WERI-Rb-1 (cell line): ENCODE measurements around the gene PHF21A.

Experiments
- DNase-seq: peaks from one replicate; pipeline ENCODE4 v3.0.0-alpha.2; 2020
- H3K27ac ChIP-seq: fragments of 250-450 bp; sonication (Bioruptor Pico); 2 replicates; pipeline ENCODE4 v1.5.1; 2020; ENCODE audit warnings: mild to moderate bottlenecking, moderate library complexity
- H3K27me3 ChIP-seq: fragments of 250-450 bp; sonication (Bioruptor Pico); 2 replicates; pipeline ENCODE4 v1.5.1; 2021; ENCODE audit warnings: mild to moderate bottlenecking, low read depth, moderate library complexity; ENCODE audit not compliant: insufficient read depth, severe bottlenecking
- H3K36me3 ChIP-seq: fragments of 250-450 bp; sonication (Bioruptor Pico); 2 replicates; pipeline ENCODE4 v1.5.1; 2020; ENCODE audit warnings: mild to moderate bottlenecking, moderate library complexity
- H3K4me3 ChIP-seq: 2 replicates; pipeline ENCODE4 v1.5.1; 2011; ENCODE audit warnings: low read depth, mild to moderate bottlenecking, control low read depth, low read length
- H3K9me3 ChIP-seq: fragments of 250-450 bp; sonication (Bioruptor Pico); 2 replicates; pipeline ENCODE4 v1.5.1; 2021; ENCODE audit warnings: mild to moderate bottlenecking, moderate library complexity; ENCODE audit not compliant: severe bottlenecking
- CTCF ChIP-seq: IDR thresholded peaks from 2 replicates; pipeline ENCODE4 v1.5.1; 2011; ENCODE audit warnings: low read depth, mild to moderate bottlenecking, control low read depth, inconsistent platforms, low read length

Gene PHF21A

GRCh38 chr11:45892856-45893255 lies 228.4 kb downstream of the PHF21A start:
- TF ChIP-seq CTCF, result no peak
- Histone ChIP-seq H3K27me3 (no peaks in the 10 kb centered on the region), H3K4me3 (no peak overlapping the region), H3K9me3 (no peaks in the 10 kb centered on the region), H3K36me3 (no peaks in the 10 kb centered on the region), H3K27ac (no peak overlapping the region)
- no peak for DNase-seq

GRCh38 chr11:45890886-45891550 lies 230.2 kb downstream of the PHF21A start:
- H3K27me3 ChIP-seq, result no peaks in the 10 kb centered on the region
- H3K27ac ChIP-seq, result no peak overlapping the region
- no peaks in the 10 kb centered on the region for H3K9me3 ChIP-seq
- H3K36me3 ChIP-seq, result peaks cover 6% of the 10 kb centered on the region; the same call in 1 of the 2 replicates
- no peak for DNase-seq
- TF ChIP-seq CTCF, result no peak
- H3K4me3 ChIP-seq, result no peak overlapping the region

- no peaks in the 10 kb centered on the region for H3K27me3 ChIP-seq
- DNase-seq, result no peak
- no peak overlapping the region for H3K4me3 ChIP-seq
- H3K27ac ChIP-seq, result no peak overlapping the region
- H3K36me3 ChIP-seq, result peaks cover 6% of the 10 kb centered on the region; the same call in 1 of the 2 replicates
- no peaks in the 10 kb centered on the region for H3K9me3 ChIP-seq
- TF ChIP-seq CTCF, result no peak
Observed at GRCh38 chr11:45889966-45890365, 231.3 kb downstream of the PHF21A start.

GRCh38 chr11:45889555-45889954 lies 231.7 kb downstream of the PHF21A start:
- Histone ChIP-seq H3K4me3 (no peak overlapping the region), H3K9me3 (no peaks in the 10 kb centered on the region), H3K36me3 (peaks cover 6% of the 10 kb centered on the region; the same call in 1 of the 2 replicates), H3K27me3 (no peaks in the 10 kb centered on the region), H3K27ac (no peak overlapping the region)
- no peak for DNase-seq
- no peak for TF ChIP-seq CTCF

GRCh38 chr11:45887587-45887986 lies 233.7 kb downstream of the PHF21A start:
- H3K9me3 ChIP-seq, result no peaks in the 10 kb centered on the region
- no peak for DNase-seq
- no peak overlapping the region for H3K27ac ChIP-seq
- H3K4me3 ChIP-seq, result no peak overlapping the region
- peaks cover 6% of the 10 kb centered on the region; the same call in 1 of the 2 replicates for H3K36me3 ChIP-seq
- TF ChIP-seq CTCF, result no peak
- H3K27me3 ChIP-seq, result no peaks in the 10 kb centered on the region
